HS-27A (cell line): Measurements from ENCODE around the gene WWC1.
"Not testable (repeated sequence)": the region's sequence is repeated elsewhere in the genome, so short reads cannot be mapped to it uniquely, and the experiment has no call there.

ENCODE experiments used
- DNase-seq: peaks from one replicate; pipeline ENCODE4 v3.0.0-alpha.2; 2012; ENCODE audit warnings: low read depth, missing footprints

The WWC1 gene

DNA sequence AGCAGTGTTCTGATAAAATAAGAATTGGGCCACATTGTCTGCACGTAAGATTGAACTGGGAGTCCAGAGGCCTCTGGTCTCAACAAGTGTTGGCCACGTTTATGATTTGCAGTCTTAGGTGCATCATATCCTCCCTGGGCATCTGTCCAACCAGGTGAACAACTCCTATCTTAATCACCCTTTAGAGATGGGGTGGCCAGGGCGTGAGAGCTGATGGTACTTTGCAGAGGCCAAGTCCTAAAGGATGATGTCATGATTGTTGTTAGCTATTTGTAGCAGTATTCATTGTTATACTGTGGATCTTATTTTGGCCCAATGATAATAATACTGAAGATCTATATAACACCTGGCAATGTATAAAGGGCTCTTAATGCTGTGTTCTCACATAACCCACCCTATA, 121.6 kb downstream of the WWC1 start:
- DNase-seq = no peak

DNA sequence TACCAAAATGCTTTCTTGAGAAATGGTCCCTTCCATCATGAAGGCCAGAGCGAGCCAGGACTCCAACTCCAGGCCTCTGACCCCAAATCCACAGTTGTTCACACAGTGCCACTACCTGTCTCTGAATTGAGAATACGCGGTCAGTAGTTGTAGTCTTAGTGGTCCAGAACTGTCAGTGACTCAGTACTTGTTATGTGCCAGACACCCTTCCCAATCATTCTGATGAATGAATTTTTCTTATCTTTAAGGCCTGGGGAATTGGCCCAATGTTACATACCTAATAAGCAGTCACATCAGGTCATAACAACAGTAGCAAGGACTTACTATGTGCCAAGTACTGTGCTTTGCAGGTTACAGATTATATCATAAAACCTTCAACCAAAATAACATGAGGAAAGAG, 122.2 kb downstream of the WWC1 start:
- DNase-seq = no peak

DNA sequence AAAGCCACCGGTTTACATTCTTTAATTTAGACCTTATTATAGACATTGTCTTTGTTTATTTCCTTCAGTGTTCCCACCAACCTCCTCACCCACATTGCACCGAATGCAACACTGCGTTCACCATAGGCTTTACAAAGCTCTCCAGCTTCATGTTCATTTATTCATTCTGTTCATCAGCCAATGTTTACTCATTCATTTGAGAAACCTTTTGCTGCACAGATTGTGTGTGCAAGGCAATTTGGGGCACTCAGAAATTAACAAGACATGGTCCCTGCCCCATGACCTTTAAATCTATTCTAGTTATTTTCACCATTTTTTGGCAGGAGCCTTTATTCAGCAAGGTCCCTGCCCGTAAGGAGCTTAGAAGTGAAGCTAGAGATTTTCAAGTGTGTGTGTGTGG, 124.0 kb downstream of the WWC1 start:
- DNase-seq = no peak

DNA sequence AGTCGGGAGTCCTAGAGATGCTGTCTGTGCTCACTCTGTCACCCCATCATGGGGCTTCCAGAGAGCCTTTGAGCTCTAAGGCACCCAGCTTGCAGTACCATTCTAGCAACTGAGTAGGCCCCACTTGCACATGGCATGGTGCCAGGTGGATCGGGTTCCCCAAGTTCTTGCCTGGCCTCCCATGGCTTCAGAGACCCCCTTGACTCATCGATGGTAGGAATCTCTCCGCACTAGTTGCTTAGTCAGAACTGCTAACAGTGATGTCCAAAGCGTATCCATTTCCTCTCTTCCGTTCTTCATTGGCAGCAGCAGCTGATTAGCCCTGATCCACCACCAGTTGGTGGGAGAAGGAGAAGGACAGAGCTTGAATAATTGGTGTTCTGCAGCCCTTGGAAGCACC, 124.5 kb downstream of the WWC1 start:
- no peak for DNase-seq

DNA sequence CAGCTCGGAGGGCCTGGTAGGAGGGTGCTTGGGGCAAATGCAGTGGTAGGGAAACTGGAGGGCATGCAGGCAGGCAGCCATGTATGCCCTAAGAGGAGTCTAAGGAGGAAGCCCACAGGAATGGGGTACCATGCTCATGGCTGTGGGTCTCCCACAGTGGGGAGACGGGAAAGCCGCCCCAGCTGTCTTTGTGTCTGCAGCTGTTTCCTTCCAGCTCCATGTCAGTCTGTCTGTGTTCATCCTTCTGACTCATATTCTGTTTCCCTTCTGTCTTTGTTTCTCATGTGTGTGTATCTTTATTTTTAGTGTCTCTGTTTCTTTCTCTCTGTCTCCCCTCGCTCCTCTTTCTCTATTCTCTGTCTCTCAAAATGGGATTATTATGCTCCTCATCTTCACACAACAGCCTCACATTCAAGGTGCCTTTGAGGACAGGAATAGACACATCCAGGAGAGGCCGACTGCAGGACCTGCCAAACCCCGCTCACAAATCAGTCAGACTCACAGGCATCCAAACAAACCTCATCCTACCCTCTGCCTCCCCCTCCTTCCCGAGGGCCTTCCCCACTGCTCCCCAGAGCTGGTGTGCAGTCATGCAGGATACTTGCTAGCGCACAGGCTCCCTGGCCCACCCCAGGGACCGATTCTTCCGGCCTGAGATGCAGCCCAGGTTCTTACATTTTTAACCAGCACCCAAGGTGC, 126.4 kb downstream of the WWC1 start:
- DNase-seq = no peak

DNA sequence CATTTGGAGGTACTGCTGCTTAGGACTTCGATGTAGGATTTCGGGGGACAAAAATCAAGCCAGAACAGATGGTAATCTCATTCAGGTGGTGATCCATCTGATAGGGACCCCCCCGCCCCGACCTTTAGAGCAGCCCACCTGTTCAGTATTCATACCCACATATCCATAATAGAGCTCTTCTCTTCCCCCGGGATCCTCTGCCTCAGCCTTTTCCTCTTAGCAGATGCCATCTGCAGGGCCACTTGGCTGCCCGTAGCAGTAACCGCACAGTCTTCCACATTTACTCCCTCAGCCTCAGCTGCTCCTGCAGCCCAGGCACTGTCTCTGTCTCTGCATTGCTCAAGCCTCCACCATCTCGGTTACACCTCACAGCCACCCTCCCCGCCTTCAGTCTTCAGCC, 129.0 kb downstream of the WWC1 start:
- no peak for DNase-seq

DNA sequence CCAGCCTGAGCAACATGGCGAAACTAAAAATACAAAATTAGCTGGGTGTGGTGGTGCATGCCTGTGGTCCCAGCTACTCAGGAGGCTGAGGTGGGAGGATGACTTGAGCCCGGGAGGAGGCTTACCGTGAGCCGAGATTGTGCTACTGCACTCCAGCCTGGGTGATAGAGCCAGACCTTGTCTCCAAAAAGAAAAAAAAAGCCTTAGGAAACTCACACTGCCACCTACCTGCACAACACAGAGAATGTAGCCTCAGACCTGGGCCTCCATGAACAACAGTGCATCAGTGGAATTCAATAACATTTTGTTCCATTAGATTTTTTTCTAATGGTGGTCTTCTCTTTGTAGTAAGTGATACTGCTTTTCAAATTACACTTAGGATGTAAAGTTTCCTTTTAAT, 131.0 kb downstream of the WWC1 start:
- no peak for DNase-seq

DNA sequence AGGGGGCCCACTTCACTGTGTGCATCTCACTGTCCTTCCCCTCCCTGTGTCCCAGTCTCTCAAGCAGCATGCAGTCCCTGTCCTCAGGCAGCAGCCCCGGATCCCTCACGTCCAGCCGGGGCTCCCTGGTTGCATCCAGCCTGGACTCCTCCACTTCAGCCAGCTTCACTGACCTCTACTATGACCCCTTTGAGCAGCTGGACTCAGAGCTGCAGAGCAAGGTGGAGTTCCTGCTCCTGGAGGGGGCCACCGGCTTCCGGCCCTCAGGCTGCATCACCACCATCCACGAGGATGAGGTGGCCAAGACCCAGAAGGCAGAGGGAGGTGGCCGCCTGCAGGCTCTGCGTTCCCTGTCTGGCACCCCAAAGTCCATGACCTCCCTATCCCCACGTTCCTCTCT, 132.0 kb downstream of the WWC1 start:
- DNase-seq = no peak

DNA sequence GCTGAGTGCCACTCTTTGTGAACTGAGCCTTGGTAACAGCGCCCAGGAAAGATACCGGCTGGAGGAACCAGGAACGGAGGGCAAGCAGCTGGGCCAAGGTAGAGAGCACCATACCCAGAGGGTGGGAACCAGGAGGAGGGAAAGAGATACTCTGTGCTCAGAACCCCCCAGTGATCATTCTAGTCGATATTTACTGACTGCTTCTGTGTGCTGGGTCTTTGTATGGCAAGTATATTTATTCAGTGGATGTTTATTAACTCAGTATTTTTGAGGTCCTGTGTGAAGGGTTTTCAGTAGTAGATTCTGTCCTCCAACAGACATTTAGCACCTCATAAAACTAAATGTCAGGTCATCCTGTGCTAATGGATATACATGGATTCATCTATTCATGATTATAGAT, 132.5 kb downstream of the WWC1 start:
- no peak for DNase-seq

DNA sequence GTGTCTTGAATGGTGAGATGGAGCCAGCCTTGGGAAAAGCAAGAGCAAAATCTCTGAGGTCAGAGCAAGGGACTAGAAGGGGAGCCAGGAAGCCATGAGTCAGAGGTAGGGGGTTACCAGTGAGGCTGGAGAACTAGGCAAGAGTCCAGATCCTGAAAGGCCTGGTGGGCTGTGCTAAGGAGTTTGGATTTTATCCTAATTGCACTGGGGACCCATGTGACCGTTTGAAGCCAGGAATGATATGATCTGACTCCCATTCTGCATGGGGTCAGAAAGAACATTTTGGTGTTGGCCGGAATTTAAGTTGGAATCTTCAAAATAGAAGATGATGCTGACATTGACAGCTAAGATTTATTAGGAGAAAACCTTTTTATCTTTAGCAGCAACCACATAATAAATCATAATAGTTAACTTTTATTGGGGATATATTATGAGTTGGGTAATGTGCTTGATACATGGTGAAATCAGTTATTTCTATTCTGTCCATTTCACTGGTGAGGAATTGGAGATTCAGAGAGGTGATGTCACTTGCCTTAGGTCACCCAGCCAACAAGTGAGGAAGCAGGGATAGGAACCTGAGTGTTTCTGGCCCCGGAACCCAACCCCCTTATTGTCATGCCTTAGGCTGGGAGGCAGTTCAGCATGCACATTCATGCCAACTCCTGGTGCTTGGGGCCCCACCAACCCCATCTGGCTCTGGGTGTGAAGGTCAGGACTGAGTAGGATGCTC, 133.3 kb downstream of the WWC1 start:
- no peak for DNase-seq

DNA sequence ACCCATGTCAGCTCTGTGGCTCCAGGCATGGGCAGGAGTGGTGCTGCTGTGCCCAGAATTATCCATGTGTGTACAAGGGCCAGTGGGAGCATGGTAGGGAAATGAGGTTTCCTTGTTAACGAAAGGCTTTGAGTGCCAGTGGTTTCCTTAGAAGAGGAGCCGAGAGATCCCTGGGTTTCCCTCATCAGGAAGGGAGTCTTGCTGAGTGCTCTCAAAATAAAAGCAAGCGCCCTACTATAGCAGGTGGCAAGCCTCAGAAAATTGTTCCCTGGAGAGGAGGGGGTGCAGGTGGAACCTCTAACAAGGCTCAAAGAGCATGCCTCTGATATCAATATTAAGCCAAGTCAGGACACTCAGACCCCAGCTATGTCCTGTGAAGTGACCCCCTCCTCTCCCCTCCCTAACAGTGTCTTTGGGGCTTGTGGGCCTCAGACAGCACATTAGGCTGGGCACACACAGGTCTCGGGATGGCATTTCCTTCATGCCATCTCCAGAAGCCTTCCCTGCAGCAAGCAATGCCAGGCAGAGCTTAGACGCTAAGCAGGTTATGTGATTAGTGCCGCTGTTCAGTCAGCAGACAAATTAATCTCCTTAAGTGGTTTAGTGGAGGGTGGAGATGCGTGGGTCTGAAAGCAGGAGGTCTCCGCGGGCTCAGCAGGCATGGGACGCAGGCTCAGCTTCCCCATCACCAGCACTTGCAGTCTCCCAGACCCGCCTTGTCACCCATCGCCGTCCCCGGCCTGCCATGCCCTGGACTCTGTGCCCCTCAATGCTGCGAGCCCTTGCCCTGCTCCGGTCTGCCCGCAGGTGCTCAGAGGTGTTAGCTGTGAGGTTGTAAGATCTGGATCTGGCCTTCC, 134.8 kb downstream of the WWC1 start:
- DNase-seq = no peak

DNA sequence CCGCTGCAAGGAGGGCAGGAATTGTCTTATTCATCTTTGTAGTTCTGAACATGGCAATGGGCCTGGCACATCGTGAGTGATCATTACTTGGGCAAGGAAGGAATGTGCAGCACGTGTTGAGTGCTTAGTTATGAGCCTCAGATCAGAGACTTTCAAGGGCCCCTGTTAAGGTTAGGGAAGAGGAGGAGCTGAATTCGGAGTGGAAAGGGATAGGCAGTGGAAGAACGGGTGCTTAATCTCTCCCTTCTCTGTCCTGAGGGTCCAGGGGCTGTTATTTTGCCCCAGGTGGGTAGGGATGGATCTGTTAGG, 135.4 kb downstream of the WWC1 start:
- DNase-seq = no peak

DNA sequence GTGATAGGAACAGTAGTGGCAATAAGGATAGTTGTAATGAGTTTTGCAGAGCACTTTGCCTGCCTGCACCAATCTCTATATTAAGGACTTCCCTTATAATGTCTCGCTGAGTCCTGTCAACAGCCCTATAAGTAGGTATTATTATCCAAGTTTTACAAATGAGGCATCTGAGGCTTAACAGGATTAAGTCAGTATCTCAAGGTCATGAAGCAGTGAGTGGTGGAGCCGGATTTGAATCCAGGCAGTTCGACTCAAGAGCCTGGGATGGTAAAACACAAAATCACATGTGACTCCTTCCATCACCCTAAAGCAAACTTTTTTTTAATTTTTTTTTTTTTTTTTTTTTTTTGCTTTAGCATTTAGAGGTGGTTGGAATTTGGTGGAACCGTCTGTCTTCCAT, 135.8 kb downstream of the WWC1 start:
- no peak for DNase-seq

DNA sequence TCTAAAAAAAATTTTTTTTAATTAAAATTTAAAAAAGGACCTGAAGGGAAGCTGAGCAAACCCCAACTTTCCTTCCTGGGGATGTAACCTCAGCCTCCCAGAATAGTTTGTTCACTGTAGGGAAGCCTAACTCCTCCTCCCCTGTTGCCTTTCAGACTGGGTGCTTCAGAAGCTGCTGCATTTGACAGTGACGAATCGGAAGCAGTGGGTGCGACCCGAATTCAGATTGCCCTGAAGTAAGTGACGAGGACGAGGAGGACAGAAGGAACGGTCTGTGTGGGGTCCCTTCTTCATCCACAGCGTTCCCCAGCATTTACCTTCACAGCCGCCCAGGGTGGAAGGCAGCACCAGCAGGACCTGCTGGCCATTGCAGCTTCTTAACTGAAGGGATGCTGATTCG, 137.1 kb downstream of the WWC1 start:
- DNase-seq = no peak

DNA sequence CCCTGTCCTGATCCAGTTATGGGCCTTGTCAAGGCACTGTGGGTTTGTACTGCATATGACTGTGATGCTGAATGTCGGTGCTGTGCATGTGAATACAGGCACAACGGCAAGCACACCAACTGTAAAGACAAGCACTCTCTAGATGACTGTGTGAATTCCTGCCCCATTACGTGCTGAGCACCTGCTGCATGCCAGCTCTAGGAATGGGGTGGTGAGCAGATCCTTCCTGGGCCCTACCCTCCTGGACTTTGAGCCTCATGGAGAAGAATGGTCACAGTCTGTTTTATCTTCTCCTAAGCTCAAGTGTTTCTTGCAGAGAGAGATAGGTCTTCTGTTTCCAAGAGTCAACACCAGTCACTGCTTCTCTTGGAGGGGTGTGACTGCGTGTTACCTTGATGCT, 138.9 kb downstream of the WWC1 start:
- no peak for DNase-seq

DNA sequence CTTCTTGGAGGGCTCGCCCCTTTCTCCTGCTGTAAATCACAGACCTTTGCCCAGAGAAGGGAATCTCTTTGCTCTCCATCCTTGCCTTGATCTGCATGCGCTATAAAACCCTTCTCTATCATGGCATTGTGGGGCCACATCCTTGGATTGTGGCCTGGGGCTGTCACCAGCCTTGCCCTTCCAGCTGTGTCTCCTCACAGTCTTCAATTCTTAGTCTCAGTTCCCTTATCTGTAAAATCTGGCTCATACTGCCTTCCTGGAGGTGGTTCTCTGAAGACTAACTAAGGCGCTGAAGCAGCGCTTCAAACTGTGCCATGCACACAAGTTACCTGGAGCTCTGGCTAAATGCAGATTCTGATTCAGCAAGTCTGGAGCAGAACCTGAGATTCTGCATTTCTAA, 141.5 kb downstream of the WWC1 start:
- DNase-seq = no peak

DNA sequence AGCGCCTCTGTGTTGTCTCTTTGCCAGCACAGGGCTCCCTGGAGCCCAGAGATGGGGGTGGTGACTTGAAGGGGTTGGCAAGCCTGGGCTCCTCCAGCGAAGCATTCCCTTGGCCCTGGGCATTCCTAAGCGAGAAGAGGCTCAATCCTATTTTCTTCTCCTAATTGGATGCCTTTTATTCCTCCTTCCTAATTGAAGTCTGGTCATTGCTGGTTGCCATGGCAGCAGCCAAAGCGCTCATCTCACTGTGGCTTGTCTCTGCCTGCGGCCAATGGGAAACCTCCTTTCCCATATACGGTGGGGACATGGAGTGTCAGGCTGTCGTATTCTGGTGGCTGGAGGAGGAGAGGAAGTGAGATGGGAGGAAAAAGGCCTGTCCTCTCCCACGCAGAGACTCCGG, 142.6 kb downstream of the WWC1 start:
- no peak for DNase-seq

DNA sequence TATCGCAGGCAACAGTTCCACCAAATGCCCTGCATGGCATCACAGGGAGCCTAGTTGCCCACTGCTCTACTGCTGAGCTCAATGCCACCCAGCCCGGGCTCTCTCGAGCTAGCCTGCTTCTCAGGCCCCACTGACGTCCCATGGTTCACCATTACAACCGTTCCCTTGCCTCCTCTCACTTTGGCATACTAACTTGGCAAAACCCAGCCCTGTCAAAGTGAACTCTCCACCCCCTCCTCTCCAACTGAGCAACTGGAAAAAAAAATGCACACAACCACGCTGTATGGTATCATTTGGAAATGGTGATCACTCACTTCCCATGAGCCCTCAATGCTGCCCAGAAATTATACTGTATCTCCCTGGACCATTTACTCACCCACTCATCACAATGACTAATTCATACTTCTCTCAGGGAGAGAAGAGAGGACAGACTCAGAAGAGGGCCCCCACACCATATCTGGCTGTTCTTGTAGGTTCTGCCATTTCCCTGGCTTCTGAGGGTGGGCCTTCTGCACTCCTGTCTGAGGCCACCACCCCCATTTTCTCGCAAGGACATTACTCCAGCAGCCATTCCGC, 143.4 kb downstream of the WWC1 start:
- no peak for DNase-seq

DNA sequence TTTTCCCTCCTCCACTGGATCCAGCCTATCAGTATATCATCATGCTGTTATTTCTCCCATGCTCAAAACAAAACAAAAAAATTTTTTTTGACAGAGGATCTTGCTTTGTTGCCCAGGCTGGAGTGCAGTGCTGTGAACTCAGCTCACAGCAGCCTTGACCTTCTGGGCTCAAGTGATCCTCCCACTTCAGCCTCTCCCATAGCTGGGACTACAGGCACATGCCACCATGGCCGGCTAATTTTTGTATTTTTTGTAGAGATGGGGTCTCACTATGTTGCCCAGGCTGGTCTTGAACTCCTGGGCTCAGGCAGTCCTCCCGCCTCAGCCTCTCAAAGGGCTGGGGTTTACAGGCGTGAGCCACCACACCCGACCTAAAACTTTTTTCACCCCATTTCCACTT, 143.9 kb downstream of the WWC1 start:
- not testable (repeated sequence) for DNase-seq

DNA sequence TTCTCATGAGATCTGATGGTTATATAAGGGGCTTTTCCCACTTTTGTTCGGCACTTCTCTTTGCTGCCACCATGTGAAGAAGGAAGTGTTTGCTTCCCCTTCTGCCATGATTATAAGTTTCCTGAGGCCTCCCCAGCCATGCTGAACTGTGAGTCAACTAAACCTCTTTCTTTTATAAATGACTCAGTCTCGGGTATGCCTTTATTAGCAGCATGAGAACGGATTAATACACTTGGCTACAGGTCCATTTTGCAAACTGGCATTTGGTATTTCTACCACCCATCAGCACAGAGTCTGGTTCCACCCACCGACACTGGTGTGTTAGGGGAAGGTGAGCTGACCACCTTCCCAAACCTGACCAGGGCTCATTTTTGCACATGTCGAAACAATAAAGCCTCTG, 146.9 kb downstream of the WWC1 start:
- no peak for DNase-seq

DNA sequence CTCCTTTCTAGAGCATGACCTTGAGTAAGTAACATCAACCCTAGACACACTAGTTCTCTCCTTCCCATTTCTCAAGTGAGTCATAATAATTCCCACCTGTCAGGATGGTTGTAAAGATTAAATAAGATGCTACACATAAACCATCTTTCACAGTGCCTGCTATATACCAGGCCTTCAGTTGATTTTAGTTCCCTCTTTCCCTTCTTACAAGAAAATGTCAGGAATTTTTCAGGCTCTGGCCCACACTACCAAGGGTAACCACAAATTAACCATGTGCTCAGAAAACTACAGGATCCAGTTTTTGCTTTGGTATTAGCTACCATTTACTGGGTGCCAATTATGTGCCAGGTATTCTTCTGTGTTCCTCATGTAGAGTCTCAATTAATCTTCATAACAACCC, 152.1 kb downstream of the WWC1 start:
- DNase-seq = no peak

DNA sequence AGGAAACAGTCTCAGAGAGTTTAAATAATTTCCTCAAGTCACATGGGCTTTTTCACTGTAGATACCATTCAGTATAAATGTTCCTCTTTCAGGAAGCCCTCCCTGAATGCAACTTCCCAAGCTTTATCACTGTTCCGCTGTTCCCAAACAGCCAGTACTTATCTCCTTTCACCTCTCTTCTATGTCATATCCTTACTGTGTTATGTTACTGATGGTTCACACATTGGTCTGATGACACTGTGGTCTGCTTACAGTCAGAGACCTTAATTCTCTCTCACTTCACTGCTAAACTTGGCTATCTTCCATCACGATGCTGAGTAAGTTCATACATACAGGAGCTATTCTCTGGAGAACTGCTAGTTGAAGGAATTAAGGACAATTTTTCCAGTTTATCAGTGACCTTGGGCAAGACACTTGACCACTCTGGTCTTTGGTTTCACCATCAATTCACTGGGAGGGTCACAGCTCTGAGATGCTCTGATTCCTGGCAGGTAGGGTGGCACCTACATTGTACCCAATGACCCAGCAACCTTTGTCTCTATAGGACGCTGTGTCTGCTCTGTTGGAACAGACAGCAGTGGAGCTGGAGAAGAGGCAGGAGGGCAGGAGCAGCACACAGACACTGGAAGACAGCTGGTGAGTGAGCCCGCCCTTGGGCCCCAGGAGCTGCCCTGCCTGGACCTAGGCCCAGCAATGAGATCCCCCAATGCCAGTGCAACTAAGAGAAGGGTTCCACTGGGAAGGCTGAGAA, 152.7 kb downstream of the WWC1 start:
- no peak for DNase-seq
